Measurements from ENCODE around the gene TSR3.

TSR3 gene

DNA sequence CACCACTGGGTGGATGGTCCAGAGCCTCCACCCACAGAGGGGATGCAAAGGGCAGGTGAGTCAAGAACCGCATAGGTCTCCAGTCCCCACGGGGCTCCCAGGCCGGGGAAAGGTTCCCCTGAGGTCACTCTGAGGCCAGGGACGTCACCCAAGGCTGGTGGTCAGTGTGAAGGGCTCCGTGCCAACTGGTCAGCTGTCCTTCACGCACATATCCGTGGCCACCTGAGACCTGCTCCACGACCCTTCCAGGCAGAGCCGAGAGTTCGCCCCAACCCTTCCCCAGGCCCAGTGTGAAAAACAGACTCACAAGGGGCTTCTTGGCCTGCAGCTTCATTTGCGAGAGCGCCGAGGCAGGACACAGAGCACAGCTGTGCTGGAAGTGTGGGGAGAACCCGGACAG, 2.8 kb downstream of the TSR3 start:
- Histone ChIP-seq H3K4me1 (ENCODE audit: insufficient read depth, poor library complexity, severe bottlenecking) (no peaks in the 10 kb centered on the region), H3K36me3 (ENCODE audit: low read depth) (peaks cover 14% of the 10 kb centered on the region; the same call in 1 of the 2 replicates), H3K27ac (ENCODE audit: poor library complexity, severe bottlenecking) (no peak overlapping the region), H3K4me3 (ENCODE audit: severe bottlenecking) (no peak overlapping the region), H3K9me3 (ENCODE audit: severe bottlenecking) (no peaks in the 10 kb centered on the region), H3K27me3 (ENCODE audit: insufficient read depth, poor library complexity, severe bottlenecking) (no peaks in the 10 kb centered on the region)
- TF ChIP-seq, protein P1, sequence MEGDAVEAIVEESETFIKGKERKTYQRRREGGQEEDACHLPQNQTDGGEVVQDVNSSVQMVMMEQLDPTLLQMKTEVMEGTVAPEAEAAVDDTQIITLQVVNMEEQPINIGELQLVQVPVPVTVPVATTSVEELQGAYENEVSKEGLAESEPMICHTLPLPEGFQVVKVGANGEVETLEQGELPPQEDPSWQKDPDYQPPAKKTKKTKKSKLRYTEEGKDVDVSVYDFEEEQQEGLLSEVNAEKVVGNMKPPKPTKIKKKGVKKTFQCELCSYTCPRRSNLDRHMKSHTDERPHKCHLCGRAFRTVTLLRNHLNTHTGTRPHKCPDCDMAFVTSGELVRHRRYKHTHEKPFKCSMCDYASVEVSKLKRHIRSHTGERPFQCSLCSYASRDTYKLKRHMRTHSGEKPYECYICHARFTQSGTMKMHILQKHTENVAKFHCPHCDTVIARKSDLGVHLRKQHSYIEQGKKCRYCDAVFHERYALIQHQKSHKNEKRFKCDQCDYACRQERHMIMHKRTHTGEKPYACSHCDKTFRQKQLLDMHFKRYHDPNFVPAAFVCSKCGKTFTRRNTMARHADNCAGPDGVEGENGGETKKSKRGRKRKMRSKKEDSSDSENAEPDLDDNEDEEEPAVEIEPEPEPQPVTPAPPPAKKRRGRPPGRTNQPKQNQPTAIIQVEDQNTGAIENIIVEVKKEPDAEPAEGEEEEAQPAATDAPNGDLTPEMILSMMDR (IDR thresholded peaks at IDR 0.05; ENCODE audit: poor library complexity, severe bottlenecking): no peak
- DNase-seq (ENCODE audit: low spot score): no peak
- no peak for ATAC-seq (ENCODE audit: low read depth)

DNA sequence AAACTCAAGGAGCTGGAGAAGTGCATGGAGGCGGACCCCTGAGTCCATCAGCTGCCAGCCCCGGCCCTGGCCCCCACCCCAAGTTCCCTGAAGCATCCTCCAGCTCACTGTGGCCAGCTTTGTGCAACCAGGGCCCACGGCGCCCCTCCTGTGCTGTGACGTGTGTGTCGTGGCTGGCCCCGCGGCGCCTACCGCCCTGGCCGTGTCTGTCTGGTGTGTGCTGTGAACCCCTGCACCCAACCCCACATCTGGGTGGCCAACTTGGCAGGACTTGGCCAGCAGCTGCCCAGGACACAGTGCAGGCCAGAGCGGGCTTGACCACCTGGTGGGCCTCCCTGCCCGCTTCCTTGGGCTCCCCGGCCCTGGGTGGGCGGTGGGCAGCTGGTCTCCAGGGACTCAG, 3.2 kb downstream of the TSR3 start:
- ATAC-seq (ENCODE audit: low read depth) (no peak), DNase-seq (ENCODE audit: low spot score) (no peak)
- H3K4me3 ChIP-seq (ENCODE audit: severe bottlenecking): no peak overlapping the region
- TF ChIP-seq, protein P1 (IDR thresholded peaks at IDR 0.05; ENCODE audit: poor library complexity, severe bottlenecking): no peak
- H3K9me3 ChIP-seq (ENCODE audit: severe bottlenecking): no peaks in the 10 kb centered on the region
- H3K4me1 ChIP-seq (ENCODE audit: insufficient read depth, poor library complexity, severe bottlenecking): no peaks in the 10 kb centered on the region
- no peaks in the 10 kb centered on the region for H3K27me3 ChIP-seq (ENCODE audit: insufficient read depth, poor library complexity, severe bottlenecking)
- H3K27ac ChIP-seq (ENCODE audit: poor library complexity, severe bottlenecking): no peak overlapping the region
- H3K36me3 ChIP-seq (ENCODE audit: low read depth): peaks cover 14% of the 10 kb centered on the region; the same call in 1 of the 2 replicates

DNA sequence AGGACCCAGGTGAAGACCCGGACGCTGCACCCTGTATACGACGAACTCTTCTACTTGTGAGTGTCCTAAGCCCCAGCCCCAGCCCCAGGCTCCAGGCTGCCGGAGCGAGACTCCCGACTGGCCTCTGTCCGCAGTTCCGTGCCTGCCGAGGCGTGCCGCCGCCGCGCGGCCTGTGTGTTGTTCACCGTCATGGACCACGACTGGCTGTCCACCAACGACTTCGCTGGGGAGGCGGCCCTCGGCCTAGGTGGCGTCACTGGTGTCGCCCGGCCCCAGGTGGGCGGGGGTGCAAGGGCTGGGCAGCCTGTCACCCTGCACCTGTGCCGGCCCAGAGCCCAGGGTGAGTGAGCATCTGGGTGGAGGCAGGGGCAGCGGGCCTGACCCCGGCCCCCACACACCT, 3.7 kb downstream of the TSR3 start:
- Histone ChIP-seq H3K4me1 (ENCODE audit: insufficient read depth, poor library complexity, severe bottlenecking) (no peaks in the 10 kb centered on the region), H3K9me3 (ENCODE audit: severe bottlenecking) (no peaks in the 10 kb centered on the region)
- no peak for DNase-seq (ENCODE audit: low spot score)

DNA sequence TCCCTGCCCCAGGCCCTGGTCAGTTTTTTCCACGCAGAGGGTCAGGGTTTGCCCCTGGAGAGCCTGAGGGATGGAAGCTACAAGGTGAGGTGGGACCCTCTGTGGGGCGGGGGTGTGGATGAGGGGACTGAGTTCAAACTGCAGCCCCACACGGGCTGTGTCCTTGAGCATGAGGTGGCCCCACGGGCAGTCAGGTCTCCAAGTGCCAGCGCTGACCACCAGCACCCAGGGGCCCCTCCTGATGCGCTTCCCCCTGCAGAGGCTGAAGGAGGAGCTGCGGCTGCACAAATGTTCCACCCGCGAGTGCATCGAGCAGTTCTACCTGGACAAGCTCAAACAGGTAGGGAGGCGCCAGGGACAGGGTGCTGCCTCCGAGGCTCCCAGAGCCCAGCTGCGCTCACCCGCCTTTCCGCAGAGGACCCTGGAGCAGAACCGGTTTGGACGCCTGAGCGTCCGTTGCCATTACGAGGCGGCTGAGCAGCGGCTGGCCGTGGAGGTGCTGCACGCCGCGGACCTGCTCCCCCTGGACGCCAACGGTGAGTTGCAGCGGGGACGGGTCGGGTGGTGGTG, 4.3 kb downstream of the TSR3 start:
- TF ChIP-seq, protein P1 (IDR thresholded peaks at IDR 0.05; ENCODE audit: poor library complexity, severe bottlenecking): no peak
- Histone ChIP-seq H3K4me1 (ENCODE audit: insufficient read depth, poor library complexity, severe bottlenecking) (no peaks in the 10 kb centered on the region), H3K27me3 (ENCODE audit: insufficient read depth, poor library complexity, severe bottlenecking) (no peaks in the 10 kb centered on the region), H3K4me3 (ENCODE audit: severe bottlenecking) (no peak overlapping the region), H3K27ac (ENCODE audit: poor library complexity, severe bottlenecking) (no peak overlapping the region), H3K9me3 (ENCODE audit: severe bottlenecking) (no peaks in the 10 kb centered on the region), H3K36me3 (ENCODE audit: low read depth) (peaks cover 14% of the 10 kb centered on the region; the same call in 1 of the 2 replicates)
- ATAC-seq (ENCODE audit: low read depth) (no peak), DNase-seq (ENCODE audit: low spot score) (no peak)

More for the DNA sequence above, 3.7 kb downstream of the TSR3 start:
- Histone ChIP-seq H3K4me3 (ENCODE audit: severe bottlenecking) (no peak overlapping the region), H3K27me3 (ENCODE audit: insufficient read depth, poor library complexity, severe bottlenecking) (no peaks in the 10 kb centered on the region), H3K27ac (ENCODE audit: poor library complexity, severe bottlenecking) (no peak overlapping the region), H3K36me3 (ENCODE audit: low read depth) (peaks cover 14% of the 10 kb centered on the region; the same call in 1 of the 2 replicates)
- no peak for ATAC-seq (ENCODE audit: low read depth)
- TF ChIP-seq, protein P1 (IDR thresholded peaks at IDR 0.05; ENCODE audit: poor library complexity, severe bottlenecking): no peak

Measured in RWPE2 (cell line).